Bronchial epithelial cell (primary cell): ENCODE measurements around the gene IFT43. TPM values are rescaled to one million over a fixed set of nuclear protein-coding genes. Genes with fewer than 3 reads are reported as not detected.
A peak's percentile ranks its signal among the peaks of the same experiment; 100 is the strongest.

ENCODE experiments used
- DNase-seq: peaks from one replicate; pipeline ENCODE4 v3.0.0-alpha.2; 2010; ENCODE audit warnings: low read depth
- FAIRE-seq: peaks from 2 replicates; lab custom pipeline; 2011; peaks lifted over from hg19 to GRCh38; lab: Jason Lieb, UNC
- H3K27me3 ChIP-seq: 2 replicates; pipeline ENCODE4 v1.5.1; 2011; ENCODE audit warnings: low read length; ENCODE audit not compliant: control insufficient read depth, insufficient read depth
- H3K36me3 ChIP-seq: 2 replicates; pipeline ENCODE4 v1.5.1; 2011; ENCODE audit warnings: low read length; ENCODE audit not compliant: control insufficient read depth, insufficient read depth
- H3K4me3 ChIP-seq: 2 replicates; pipeline ENCODE4 v1.5.1; 2011; ENCODE audit warnings: mild to moderate bottlenecking, low read depth, low read length, control low read depth
- total RNA-seq: library from RNA; depleted of rRNA; stranded (reverse); fragments of >200 nt; gene quantifications from 2 replicates; pipeline ENCODE4 v1.2.1, GENCODE V29; 2014
- TF ChIP-seq, protein P1 (sequence below): IDR thresholded peaks from 2 replicates; pipeline ENCODE4 v1.5.1; 2011; ENCODE audit warnings: mild to moderate bottlenecking, moderate library complexity, low read length, control low read depth, inconsistent platforms; ENCODE audit not compliant: insufficient read depth, severe bottlenecking

IFT43 gene
- total RNA-seq, 1 donor from 2014 or later, result 24.0 TPM

DNA sequence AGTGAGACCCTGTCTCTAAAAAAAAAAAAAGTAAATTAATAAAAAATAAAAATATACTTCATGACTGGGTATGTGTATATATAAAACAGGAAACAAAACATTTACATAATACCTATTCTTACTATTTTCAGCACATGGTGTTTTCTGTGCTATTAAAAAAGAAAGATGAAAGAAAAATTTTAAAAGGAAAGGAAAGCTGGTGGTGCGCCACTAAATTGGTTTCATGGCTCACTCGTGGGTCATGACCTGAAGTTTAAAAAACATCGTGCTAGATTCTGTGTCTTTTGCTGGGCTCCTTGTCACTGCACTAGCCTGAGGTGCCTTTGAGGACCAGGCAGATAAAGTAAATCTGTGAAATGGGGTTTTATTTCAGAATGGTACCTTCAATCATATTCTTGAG, 69.8 kb downstream of the IFT43 start:
- Histone ChIP-seq H3K4me3 (no peak overlapping the region), H3K27me3 (no peaks in the 10 kb centered on the region), H3K36me3 (peaks cover 3% of the 10 kb centered on the region)
- DNase-seq (no peak), FAIRE-seq (no peak)
- TF ChIP-seq, protein P1, sequence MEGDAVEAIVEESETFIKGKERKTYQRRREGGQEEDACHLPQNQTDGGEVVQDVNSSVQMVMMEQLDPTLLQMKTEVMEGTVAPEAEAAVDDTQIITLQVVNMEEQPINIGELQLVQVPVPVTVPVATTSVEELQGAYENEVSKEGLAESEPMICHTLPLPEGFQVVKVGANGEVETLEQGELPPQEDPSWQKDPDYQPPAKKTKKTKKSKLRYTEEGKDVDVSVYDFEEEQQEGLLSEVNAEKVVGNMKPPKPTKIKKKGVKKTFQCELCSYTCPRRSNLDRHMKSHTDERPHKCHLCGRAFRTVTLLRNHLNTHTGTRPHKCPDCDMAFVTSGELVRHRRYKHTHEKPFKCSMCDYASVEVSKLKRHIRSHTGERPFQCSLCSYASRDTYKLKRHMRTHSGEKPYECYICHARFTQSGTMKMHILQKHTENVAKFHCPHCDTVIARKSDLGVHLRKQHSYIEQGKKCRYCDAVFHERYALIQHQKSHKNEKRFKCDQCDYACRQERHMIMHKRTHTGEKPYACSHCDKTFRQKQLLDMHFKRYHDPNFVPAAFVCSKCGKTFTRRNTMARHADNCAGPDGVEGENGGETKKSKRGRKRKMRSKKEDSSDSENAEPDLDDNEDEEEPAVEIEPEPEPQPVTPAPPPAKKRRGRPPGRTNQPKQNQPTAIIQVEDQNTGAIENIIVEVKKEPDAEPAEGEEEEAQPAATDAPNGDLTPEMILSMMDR, result no peak

DNA sequence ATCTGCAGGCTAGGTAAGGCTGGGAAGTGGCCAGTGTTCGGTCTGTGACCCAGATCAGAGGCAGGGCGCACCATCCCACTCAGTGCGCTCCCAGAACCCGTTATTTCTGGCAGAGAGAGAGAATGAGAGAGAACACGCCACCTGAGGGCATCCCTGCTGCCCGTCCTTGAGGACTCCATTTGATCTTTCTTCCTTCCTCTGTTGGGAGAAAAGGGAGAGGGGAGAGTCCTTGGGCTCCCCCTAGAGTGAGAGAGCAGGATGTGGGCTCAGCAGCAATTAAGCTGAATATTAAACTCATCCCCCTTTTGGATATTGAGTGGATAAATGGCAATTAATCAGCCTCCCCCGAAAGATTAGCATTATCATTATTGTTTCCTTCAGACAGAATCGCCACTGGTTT, 70.6 kb downstream of the IFT43 start:
- TF ChIP-seq, protein P1, result peak; percentile 26
- no peak for FAIRE-seq
- H3K4me3 ChIP-seq, result no peak overlapping the region
- no peaks in the 10 kb centered on the region for H3K27me3 ChIP-seq
- H3K36me3 ChIP-seq, result peaks cover 3% of the 10 kb centered on the region
- DNase-seq, result no peak

DNA sequence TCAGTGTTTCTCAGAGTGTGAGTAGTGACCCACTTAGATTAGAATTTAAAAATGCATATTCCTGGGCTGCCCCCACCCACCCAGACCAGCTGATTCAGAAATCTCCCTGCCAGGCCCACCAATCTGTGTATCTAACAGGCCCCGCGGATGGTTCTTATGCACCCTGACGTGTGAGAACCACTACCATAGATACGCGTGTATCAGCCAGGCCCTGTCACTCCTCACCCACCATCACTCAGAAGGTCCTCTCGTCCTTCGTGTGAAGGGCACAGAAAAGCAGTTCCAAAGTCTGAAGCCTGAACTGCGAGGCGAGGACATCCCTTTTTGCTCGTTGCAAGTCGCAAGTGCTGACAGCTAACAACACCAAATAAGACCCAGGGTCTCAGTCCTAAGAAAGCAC, 72.4 kb downstream of the IFT43 start:
- TF ChIP-seq, protein P1, result no peak
- DNase-seq (no peak), FAIRE-seq (no peak)
- Histone ChIP-seq H3K36me3 (peaks cover 3% of the 10 kb centered on the region), H3K4me3 (no peak overlapping the region), H3K27me3 (no peaks in the 10 kb centered on the region)

DNA sequence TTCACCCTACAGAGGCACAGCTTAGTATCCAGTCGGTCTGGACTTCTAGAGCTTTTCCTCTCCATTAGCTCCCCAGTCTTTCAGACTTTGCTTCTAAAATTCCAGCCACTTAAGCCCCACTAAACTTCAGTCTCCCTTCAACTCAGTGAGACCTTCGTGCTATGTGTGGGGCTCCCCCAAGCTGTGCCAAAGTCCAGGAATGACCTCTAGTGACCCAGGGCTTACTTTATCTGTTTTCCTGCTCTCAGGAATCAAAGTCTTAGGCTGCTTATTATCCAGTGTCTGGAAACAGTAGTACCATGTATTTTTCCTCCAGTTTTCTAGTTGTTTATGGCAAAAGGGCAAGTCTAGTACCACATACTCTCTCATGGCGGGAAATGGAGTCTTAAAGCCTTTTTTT, 77.8 kb downstream of the IFT43 start:
- DNase-seq, result no peak
- H3K27me3 ChIP-seq, result no peaks in the 10 kb centered on the region
- H3K36me3 ChIP-seq, result peaks cover 3% of the 10 kb centered on the region
- TF ChIP-seq, protein P1, result no peak
- no peak overlapping the region for H3K4me3 ChIP-seq
- FAIRE-seq, result no peak

DNA sequence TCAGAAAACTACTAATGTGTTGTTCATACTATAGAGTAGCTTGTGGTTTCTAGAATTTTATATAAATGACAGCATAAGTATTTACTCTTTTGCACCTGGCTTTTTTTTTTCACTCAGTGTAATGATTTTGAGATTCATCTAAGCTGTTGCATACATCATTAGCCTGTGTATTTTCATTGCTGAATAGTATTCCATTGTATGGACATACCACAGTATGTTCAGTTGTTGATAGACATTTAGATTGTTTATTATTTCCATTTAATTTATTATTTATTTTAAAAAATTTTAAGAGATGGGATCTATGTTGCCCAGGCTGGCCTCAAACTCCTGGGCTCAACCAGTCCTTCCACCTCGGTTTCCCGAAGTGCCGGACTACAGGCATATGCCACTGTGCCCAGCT, 80.0 kb downstream of the IFT43 start:
- DNase-seq (no peak), FAIRE-seq (no peak)
- TF ChIP-seq, protein P1, result no peak
- Histone ChIP-seq H3K27me3 (no peaks in the 10 kb centered on the region), H3K4me3 (no peak overlapping the region), H3K36me3 (no peaks in the 10 kb centered on the region)

DNA sequence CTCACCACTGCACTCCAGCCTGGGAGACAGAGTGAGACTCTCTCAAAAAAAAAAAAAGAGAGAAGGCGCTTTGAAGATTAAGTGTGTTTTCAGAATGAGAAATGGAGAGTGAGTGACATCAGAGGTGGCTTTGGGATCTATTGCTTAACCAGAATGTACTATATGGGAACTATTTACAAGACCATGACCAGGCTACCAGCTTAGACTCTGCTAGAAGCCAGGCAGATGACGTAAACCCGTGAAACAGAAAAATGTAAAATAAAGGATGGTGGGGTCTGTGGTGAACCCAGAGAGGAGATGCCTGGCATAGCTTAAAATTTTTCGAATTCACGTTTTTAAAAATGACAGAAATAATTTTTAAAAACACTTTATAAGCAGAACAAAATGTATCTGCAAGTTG, 82.0 kb downstream of the IFT43 start:
- FAIRE-seq (no peak), DNase-seq (no peak)
- Histone ChIP-seq H3K4me3 (no peak overlapping the region), H3K27me3 (no peaks in the 10 kb centered on the region), H3K36me3 (no peaks in the 10 kb centered on the region)
- TF ChIP-seq, protein P1, result no peak
